GM12878 (cell line): ENCODE results near the gene BCAN.

ENCODE experiments used
- CBX5 ChIP-seq: sonication (generic); IDR thresholded peaks from 2 replicates; pipeline ENCODE4 v1.6.1; 2016; ENCODE audit warnings: low read depth, moderate library complexity, mild to moderate bottlenecking, inconsistent platforms
- CEBPB ChIP-seq, 2 experiments: fragments of 150-350 bp in 1 of 2; IDR thresholded peaks; 2 replicates each; pipeline ENCODE4 v1.6.1; 2012 to 2014; ENCODE audit warnings: low read depth in 2 of 2, low read length in 2 of 2, borderline replicate concordance in 1 of 2, inconsistent platforms in 1 of 2
- EP300 ChIP-seq, 2 experiments: fragments of 150-350 bp in 1 of 2; IDR thresholded peaks; 2 replicates each; pipeline ENCODE4 v1.6.1; 2011 to 2012; ENCODE audit warnings: low read depth in 2 of 2, low read length in 2 of 2, borderline replicate concordance in 1 of 2, improper control_type of control experiment in 1 of 2, inconsistent platforms in 1 of 2; ENCODE audit not compliant: control insufficient read depth in 1 of 2
- FOS ChIP-seq: IDR thresholded peaks from 3 replicates; pipeline ENCODE4 v1.6.1; 2011; ENCODE audit warnings: borderline replicate concordance; ENCODE audit not compliant: insufficient read length; ENCODE audit errors: extremely low read depth
- MAX ChIP-seq: IDR thresholded peaks from 2 replicates; pipeline ENCODE4 v1.6.1; 2012; ENCODE audit warnings: low read depth, low read length, improper control_type of control experiment
- POLR2A ChIP-seq: IDR thresholded peaks from 2 replicates; pipeline ENCODE4 v1.6.1; 2011; ENCODE audit warnings: low read depth, mild to moderate bottlenecking, low read length
- SP1 ChIP-seq: IDR thresholded peaks from one replicate; pipeline ENCODE4 v1.6.1; 2011; ENCODE audit warnings: low read depth, low read length
- TAF1 ChIP-seq: IDR thresholded peaks from 2 replicates; pipeline ENCODE4 v1.6.1; 2011; ENCODE audit warnings: mild to moderate bottlenecking, low read depth, low read length, borderline replicate concordance
- ZNF217 ChIP-seq: fragments of 450-650 bp; IDR thresholded peaks from 2 replicates; pipeline ENCODE4 v1.6.1; 2017; ENCODE audit warnings: antibody characterized with exemption, mild to moderate bottlenecking
- ZNF24 ChIP-seq: fragments of 450-650 bp; IDR thresholded peaks from 2 replicates; pipeline ENCODE4 v1.6.1; 2017; ENCODE audit warnings: antibody characterized with exemption, mild to moderate bottlenecking
- TF ChIP-seq, protein P1 (sequence below), 3 experiments: IDR thresholded peaks in 2 of 3; conservative IDR thresholded peaks in 1 of 3; 2 replicates each; pipeline ENCODE4 v1.5.1; 2011; ENCODE audit warnings: low read depth in 3 of 3, low read length in 3 of 3, mild to moderate bottlenecking in 3 of 3, control low read depth in 2 of 3, moderate library complexity in 2 of 3, inconsistent platforms in 1 of 3, mixed read lengths in 1 of 3; ENCODE audit not compliant: control insufficient read depth in 2 of 3, insufficient read depth in 1 of 3; ENCODE audit errors: extremely low read depth in 1 of 3
- TF ChIP-seq, protein P2 (sequence below): IDR thresholded peaks from 2 replicates; pipeline ENCODE4 v1.6.1; 2011; ENCODE audit warnings: mild to moderate bottlenecking, low read depth, low read length, moderate library complexity; ENCODE audit not compliant: insufficient replicate concordance

GRCh38 chr1:156619582-156619955, 22.3 kb upstream of the BCAN start:
- TF ChIP-seq ZNF24 (no peak), MAX (no peak), CEBPB (IDR thresholded peaks at IDR 0.05; ENCODE audit: borderline replicate concordance in 1 of 2, low read depth in 2 of 2, low read length in 2 of 2) (no peak), TAF1 (no peak), FOS (no peak), CBX5 (no peak), EP300 (IDR thresholded peaks at IDR 0.05; ENCODE audit: borderline replicate concordance in 1 of 2, control insufficient read depth in 1 of 2, low read depth in 2 of 2, low read length in 2 of 2) (no peak), SP1 (no peak), POLR2A (no peak), ZNF217 (no peak)
- TF ChIP-seq, protein P1, sequence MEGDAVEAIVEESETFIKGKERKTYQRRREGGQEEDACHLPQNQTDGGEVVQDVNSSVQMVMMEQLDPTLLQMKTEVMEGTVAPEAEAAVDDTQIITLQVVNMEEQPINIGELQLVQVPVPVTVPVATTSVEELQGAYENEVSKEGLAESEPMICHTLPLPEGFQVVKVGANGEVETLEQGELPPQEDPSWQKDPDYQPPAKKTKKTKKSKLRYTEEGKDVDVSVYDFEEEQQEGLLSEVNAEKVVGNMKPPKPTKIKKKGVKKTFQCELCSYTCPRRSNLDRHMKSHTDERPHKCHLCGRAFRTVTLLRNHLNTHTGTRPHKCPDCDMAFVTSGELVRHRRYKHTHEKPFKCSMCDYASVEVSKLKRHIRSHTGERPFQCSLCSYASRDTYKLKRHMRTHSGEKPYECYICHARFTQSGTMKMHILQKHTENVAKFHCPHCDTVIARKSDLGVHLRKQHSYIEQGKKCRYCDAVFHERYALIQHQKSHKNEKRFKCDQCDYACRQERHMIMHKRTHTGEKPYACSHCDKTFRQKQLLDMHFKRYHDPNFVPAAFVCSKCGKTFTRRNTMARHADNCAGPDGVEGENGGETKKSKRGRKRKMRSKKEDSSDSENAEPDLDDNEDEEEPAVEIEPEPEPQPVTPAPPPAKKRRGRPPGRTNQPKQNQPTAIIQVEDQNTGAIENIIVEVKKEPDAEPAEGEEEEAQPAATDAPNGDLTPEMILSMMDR (IDR thresholded peaks at IDR 0.05 in 2 of 3, conservative IDR thresholded peaks at IDR 0.05 in 1 of 3; ENCODE audit: control insufficient read depth in 2 of 3, extremely low read depth in 1 of 3, insufficient read depth in 1 of 3, low read depth in 3 of 3, low read length in 3 of 3), result no peak
- TF ChIP-seq, protein P2, sequence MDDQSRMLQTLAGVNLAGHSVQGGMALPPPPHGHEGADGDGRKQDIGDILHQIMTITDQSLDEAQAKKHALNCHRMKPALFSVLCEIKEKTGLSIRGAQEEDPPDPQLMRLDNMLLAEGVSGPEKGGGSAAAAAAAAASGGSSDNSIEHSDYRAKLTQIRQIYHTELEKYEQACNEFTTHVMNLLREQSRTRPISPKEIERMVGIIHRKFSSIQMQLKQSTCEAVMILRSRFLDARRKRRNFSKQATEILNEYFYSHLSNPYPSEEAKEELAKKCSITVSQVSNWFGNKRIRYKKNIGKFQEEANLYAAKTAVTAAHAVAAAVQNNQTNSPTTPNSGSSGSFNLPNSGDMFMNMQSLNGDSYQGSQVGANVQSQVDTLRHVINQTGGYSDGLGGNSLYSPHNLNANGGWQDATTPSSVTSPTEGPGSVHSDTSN, result no peak
